Measurements from ENCODE around the gene DCST2. TPM values are rescaled to one million over a fixed set of nuclear protein-coding genes. Genes with fewer than 3 reads are reported as not detected.

DCST2 gene
- total and polyA plus RNA-seq, 7 donors: 0.27 to 2.0 (median 0.43) TPM; not detected in 3

DNA sequence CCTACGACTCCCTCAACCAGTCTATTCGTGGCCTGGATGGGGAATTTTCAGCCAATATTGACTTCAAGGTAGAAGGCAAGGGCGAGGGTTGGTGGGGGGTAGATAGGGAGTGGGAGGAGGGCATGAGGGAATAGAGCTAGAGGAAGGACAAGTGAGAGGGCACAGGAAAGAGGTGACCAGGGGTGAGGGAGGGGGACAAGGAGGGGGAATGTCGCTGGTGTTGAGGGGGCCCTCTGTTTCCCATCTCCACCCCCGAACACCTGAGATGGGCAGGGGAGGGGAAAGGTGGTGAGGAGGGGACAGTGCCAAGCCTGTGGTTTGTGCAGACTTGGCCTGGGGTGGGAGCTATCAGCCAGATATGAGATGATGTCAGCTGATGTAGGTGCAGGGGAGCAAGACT, 9.2 kb upstream of the DCST2 start:
- TF ChIP-seq POLR2AphosphoS5 (IDR thresholded peaks at IDR 0.05) (no peak), POLR2A (IDR thresholded peaks at IDR 0.05) (no peak), EP300 (IDR thresholded peaks at IDR 0.05) (no peak)
- TF ChIP-seq, protein P1, sequence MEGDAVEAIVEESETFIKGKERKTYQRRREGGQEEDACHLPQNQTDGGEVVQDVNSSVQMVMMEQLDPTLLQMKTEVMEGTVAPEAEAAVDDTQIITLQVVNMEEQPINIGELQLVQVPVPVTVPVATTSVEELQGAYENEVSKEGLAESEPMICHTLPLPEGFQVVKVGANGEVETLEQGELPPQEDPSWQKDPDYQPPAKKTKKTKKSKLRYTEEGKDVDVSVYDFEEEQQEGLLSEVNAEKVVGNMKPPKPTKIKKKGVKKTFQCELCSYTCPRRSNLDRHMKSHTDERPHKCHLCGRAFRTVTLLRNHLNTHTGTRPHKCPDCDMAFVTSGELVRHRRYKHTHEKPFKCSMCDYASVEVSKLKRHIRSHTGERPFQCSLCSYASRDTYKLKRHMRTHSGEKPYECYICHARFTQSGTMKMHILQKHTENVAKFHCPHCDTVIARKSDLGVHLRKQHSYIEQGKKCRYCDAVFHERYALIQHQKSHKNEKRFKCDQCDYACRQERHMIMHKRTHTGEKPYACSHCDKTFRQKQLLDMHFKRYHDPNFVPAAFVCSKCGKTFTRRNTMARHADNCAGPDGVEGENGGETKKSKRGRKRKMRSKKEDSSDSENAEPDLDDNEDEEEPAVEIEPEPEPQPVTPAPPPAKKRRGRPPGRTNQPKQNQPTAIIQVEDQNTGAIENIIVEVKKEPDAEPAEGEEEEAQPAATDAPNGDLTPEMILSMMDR (IDR thresholded peaks at IDR 0.05): no peak
- peaks cover 0 to 14% (median 4%) of the 10 kb centered on the region in 4 donors for H3K4me1 ChIP-seq
- DNase-seq: no peak
- no peaks in the 10 kb centered on the region for H3K36me3 ChIP-seq
- H3K4me3 ChIP-seq: no peak overlapping the region
- no peak overlapping the region for H3K27ac ChIP-seq
- 82 to 87% methylated on average over 5 of the region's 5 CpGs for WGBS, 2 donors
- intact Hi-C loops (cut with DNase I): no loop called here
- no peaks in the 10 kb centered on the region for H3K27me3 ChIP-seq
- H3K9me3 ChIP-seq: no peaks in the 10 kb centered on the region

DNA sequence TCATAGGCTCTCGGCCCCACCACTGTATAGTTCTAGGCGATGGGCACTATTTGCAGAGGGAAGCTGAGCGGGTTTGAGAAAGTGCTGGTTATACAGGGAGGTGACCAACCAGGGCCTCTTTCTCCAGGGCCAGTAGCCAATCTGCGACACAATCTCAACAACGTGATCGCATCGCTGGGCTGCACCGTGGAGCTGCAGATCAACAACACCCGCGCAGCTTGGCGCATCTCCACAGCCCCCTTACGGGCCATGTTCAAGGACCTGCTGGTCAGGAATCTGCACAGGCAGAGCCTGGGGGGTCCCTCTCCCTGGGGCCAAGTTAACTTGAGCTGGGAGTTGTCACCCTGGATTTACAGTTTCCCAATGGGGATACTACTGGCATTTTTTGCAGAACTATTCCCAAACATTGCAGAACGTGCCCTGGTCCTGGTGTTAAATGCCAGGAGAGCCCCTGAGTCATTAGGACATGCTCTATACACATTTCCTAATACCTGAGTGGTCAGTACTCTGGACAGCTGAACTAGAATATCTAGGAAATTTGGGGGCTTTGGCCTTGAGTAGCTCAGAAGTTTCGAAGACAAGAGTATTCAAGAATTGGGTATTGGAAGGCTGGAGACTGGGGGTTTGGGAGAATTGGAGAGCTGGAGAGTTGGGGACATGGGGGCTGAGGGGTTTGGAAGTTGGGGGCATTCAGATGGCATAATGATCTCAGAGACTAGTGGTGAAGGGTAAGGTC, 6.9 kb upstream of the DCST2 start:
- H3K36me3 ChIP-seq: no peaks in the 10 kb centered on the region
- peaks cover 0 to 14% (median 4%) of the 10 kb centered on the region in 4 donors for H3K4me1 ChIP-seq
- no peaks in the 10 kb centered on the region for H3K9me3 ChIP-seq
- H3K27ac ChIP-seq: no peak overlapping the region
- H3K4me3 ChIP-seq: no peak overlapping the region
- TF ChIP-seq POLR2A (IDR thresholded peaks at IDR 0.05): no peak
- no peak for TF ChIP-seq EP300 (IDR thresholded peaks at IDR 0.05)
- TF ChIP-seq, protein P1 (IDR thresholded peaks at IDR 0.05): no peak
- TF ChIP-seq POLR2AphosphoS5 (IDR thresholded peaks at IDR 0.05): no peak
- no peaks in the 10 kb centered on the region for H3K27me3 ChIP-seq
- intact Hi-C loops (cut with DNase I): no loop called here
- DNase-seq: no peak
- 94 to 96% methylated on average over 14 of the region's 14 CpGs for WGBS, 2 donors

DNA sequence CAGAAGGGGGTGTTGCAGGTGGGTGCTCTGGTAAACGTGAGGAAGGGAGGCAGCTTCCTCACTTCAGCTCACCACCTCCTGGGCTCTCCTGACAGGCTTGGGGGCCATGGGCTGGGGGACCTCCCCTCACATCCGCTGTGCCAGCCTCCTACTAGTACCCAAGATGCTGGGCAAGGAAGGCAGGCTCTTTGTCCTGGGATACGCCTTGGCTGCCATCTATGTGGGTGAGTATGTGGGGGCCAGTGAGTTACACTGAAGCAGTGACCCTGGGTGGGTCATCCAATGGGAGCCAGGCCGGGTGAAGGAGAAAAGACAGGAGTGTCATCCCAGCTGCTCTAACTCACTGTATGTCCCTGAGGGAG, 5.7 kb upstream of the DCST2 start:
- DNase-seq: no peak
- 74 to 83% methylated on average over 4 of the region's 4 CpGs for WGBS, 2 donors
- no peaks in the 10 kb centered on the region for H3K36me3 ChIP-seq

DNA sequence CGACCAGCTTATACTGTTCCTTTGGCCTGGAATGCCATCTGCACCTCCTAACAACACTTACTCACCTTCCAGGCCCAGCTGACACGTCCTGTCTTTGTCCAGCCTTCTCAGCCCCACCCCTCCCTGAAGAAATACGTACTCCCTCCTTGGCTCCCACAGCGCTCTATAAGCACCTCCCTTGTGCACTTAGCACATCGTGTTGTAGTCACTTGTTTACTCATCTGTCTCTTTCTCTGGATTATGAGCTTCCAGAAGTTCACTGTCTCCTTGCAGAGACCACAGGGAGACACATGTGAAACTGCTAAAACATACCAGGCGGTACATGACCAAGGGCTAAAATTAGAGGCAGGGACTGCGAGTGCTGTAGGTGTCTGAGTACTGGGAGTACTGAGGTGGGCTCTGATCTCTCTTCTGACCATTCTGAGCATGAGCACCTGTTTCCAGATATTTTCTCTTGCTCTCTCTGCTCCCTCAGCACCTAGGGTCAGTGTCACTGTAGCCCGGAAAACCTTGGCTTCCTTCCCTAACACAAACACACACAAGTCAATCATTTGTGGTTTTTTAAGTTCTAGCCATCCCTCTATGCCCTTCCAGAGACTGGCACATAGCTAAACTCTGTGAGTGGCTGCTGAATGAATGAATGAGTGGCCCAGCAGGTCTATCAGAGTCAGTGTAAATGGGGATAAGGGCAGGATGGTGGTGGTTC, 5.2 kb upstream of the DCST2 start:
- TF ChIP-seq POLR2A (IDR thresholded peaks at IDR 0.05): peak in 1 of 2 donors; percentile 64
- TF ChIP-seq, protein P1 (IDR thresholded peaks at IDR 0.05): no peak
- no peaks in the 10 kb centered on the region for H3K9me3 ChIP-seq
- H3K4me1 ChIP-seq: peaks cover 0 to 5% (median 0%) of the 10 kb centered on the region in 4 donors
- no peak for DNase-seq
- H3K4me3 ChIP-seq: no peak overlapping the region
- intact Hi-C loops (cut with DNase I): no loop called here
- no peaks in the 10 kb centered on the region for H3K27me3 ChIP-seq
- no peaks in the 10 kb centered on the region for H3K36me3 ChIP-seq
- no peak overlapping the region for H3K27ac ChIP-seq
- 21 to 37% methylated on average over 8 of the region's 8 CpGs for WGBS, 2 donors

More for the DNA sequence above, 5.7 kb upstream of the DCST2 start:
- Histone ChIP-seq H3K4me3 (no peak overlapping the region), H3K4me1 (peaks cover 0 to 5% (median 0%) of the 10 kb centered on the region in 4 donors), H3K9me3 (no peaks in the 10 kb centered on the region), H3K27ac (no peak overlapping the region), H3K27me3 (no peaks in the 10 kb centered on the region)
- TF ChIP-seq POLR2AphosphoS5 (IDR thresholded peaks at IDR 0.05): no peak
- no peak for TF ChIP-seq POLR2A (IDR thresholded peaks at IDR 0.05)
- TF ChIP-seq EP300 (IDR thresholded peaks at IDR 0.05): no peak
- TF ChIP-seq, protein P1 (IDR thresholded peaks at IDR 0.05): no peak
- intact Hi-C loops (cut with DNase I): no loop called here

All from sigmoid colon (tissue), 7 donors.